Measurements from ENCODE around the gene CUX1. TPM values are rescaled to one million over a fixed set of nuclear protein-coding genes. Genes with fewer than 3 reads are reported as not detected.
"Not testable (repeated sequence)": the region's sequence is repeated elsewhere in the genome, so short reads cannot be mapped to it uniquely, and the experiment has no call there.

CUX1 gene
- total RNA-seq, 1 experiment from 2014 or later = 49.8 TPM

GRCh38 chr7:101784292-101785127 lies 32.9 kb upstream of the CUX1 start:
- no peak overlapping the region for H3K27ac ChIP-seq
- no peaks in the 10 kb centered on the region for H3K4me1 ChIP-seq (replicated peaks)
- DNase-seq (ENCODE audit: low read depth in 1 of 2, low spot score in 2 of 2) = no peak
- H3K27me3 ChIP-seq (replicated peaks) = peaks cover 3% of the 10 kb centered on the region; the same call in 1 of the 2 replicates
- H3K36me3 ChIP-seq = no peaks in the 10 kb centered on the region
- no peaks in the 10 kb centered on the region for H3K9me3 ChIP-seq (replicated peaks)
- no peak overlapping the region for H3K4me3 ChIP-seq

GRCh38 chr7:101787864-101788263 lies 29.6 kb upstream of the CUX1 start:
- Histone ChIP-seq H3K9me3 (replicated peaks) (no peaks in the 10 kb centered on the region), H3K4me3 (no peak overlapping the region), H3K27ac (no peak overlapping the region), H3K4me1 (replicated peaks) (no peaks in the 10 kb centered on the region), H3K27me3 (replicated peaks) (0 out of 2 replicates have a peak, but pooled peaks cover under 1% of the 10 kb centered on the region), H3K36me3 (no peaks in the 10 kb centered on the region)
- DNase-seq (ENCODE audit: low read depth in 1 of 2, low spot score in 2 of 2) = no peak

GRCh38 chr7:101788517-101788916 lies 28.9 kb upstream of the CUX1 start:
- no peaks in the 10 kb centered on the region for H3K4me1 ChIP-seq (replicated peaks)
- no peak overlapping the region for H3K27ac ChIP-seq
- H3K4me3 ChIP-seq = no peak overlapping the region
- H3K9me3 ChIP-seq (replicated peaks) = no peaks in the 10 kb centered on the region
- no peaks in the 10 kb centered on the region for H3K27me3 ChIP-seq (replicated peaks)
- no peak for DNase-seq (ENCODE audit: low read depth in 1 of 2, low spot score in 2 of 2)
- no peaks in the 10 kb centered on the region for H3K36me3 ChIP-seq

- Histone ChIP-seq H3K27ac (no peak overlapping the region), H3K9me3 (replicated peaks) (no peaks in the 10 kb centered on the region), H3K4me1 (replicated peaks) (no peaks in the 10 kb centered on the region), H3K36me3 (no peaks in the 10 kb centered on the region), H3K27me3 (replicated peaks) (no peaks in the 10 kb centered on the region), H3K4me3 (no peak overlapping the region)
- no peak for DNase-seq (ENCODE audit: low read depth in 1 of 2, low spot score in 2 of 2)
Measured at GRCh38 chr7:101790566-101791293, 26.7 kb upstream of the CUX1 start.

GRCh38 chr7:101792051-101792681 lies 25.3 kb upstream of the CUX1 start:
- H3K4me1 ChIP-seq (replicated peaks) = no peaks in the 10 kb centered on the region
- H3K4me3 ChIP-seq = no peak overlapping the region
- no peak overlapping the region for H3K27ac ChIP-seq
- no peaks in the 10 kb centered on the region for H3K36me3 ChIP-seq
- H3K9me3 ChIP-seq (replicated peaks) = no peaks in the 10 kb centered on the region
- no peaks in the 10 kb centered on the region for H3K27me3 ChIP-seq (replicated peaks)
- DNase-seq (ENCODE audit: low read depth in 1 of 2, low spot score in 2 of 2) = no peak

GRCh38 chr7:101792682-101793071 lies 24.7 kb upstream of the CUX1 start:
- not testable (repeated sequence) for H3K9me3 ChIP-seq (replicated peaks); H3K27ac ChIP-seq; H3K4me1 ChIP-seq (replicated peaks); H3K27me3 ChIP-seq (replicated peaks); H3K4me3 ChIP-seq; DNase-seq (ENCODE audit: low read depth in 1 of 2, low spot score in 2 of 2); H3K36me3 ChIP-seq

GRCh38 chr7:101795461-101795860 lies 22.0 kb upstream of the CUX1 start:
- Histone ChIP-seq H3K4me1 (replicated peaks) (no peaks in the 10 kb centered on the region), H3K27ac (no peak overlapping the region), H3K36me3 (no peaks in the 10 kb centered on the region), H3K9me3 (replicated peaks) (no peaks in the 10 kb centered on the region), H3K4me3 (no peak overlapping the region), H3K27me3 (replicated peaks) (peaks cover 8% of the 10 kb centered on the region)
- DNase-seq (ENCODE audit: low read depth in 1 of 2, low spot score in 2 of 2) = no peak

GRCh38 chr7:101798173-101798572 lies 19.3 kb upstream of the CUX1 start:
- H3K4me1 ChIP-seq (replicated peaks); H3K9me3 ChIP-seq (replicated peaks); DNase-seq (ENCODE audit: low read depth in 1 of 2, low spot score in 2 of 2); H3K36me3 ChIP-seq; H3K4me3 ChIP-seq; H3K27ac ChIP-seq: not testable (repeated sequence)
- H3K27me3 ChIP-seq (replicated peaks) = peaks cover 11% of the 10 kb centered on the region

- Histone ChIP-seq H3K27me3 (replicated peaks) (peaks cover 35% of the 10 kb centered on the region), H3K9me3 (replicated peaks) (no peaks in the 10 kb centered on the region), H3K27ac (no peak overlapping the region), H3K36me3 (no peaks in the 10 kb centered on the region), H3K4me3 (no peak overlapping the region), H3K4me1 (replicated peaks) (no peaks in the 10 kb centered on the region)
- DNase-seq (ENCODE audit: low read depth in 1 of 2, low spot score in 2 of 2) = no peak
Measured at GRCh38 chr7:101803203-101804087, 14.0 kb upstream of the CUX1 start.

- no peak overlapping the region for H3K27ac ChIP-seq
- H3K4me3 ChIP-seq = no peak overlapping the region
- DNase-seq (ENCODE audit: low read depth in 1 of 2, low spot score in 2 of 2) = no peak
- H3K36me3 ChIP-seq = no peaks in the 10 kb centered on the region
- H3K4me1 ChIP-seq (replicated peaks) = no peaks in the 10 kb centered on the region; the same call in 1 of the 2 replicates
- H3K27me3 ChIP-seq (replicated peaks) = peaks cover 35% of the 10 kb centered on the region
- H3K9me3 ChIP-seq (replicated peaks) = no peaks in the 10 kb centered on the region
Measured at GRCh38 chr7:101804088-101804963, 13.1 kb upstream of the CUX1 start.

- H3K27me3 ChIP-seq (replicated peaks) = peaks cover 32% of the 10 kb centered on the region
- no peak overlapping the region for H3K27ac ChIP-seq
- H3K4me1 ChIP-seq (replicated peaks) = no peaks in the 10 kb centered on the region; the same call in 1 of the 2 replicates
- H3K4me3 ChIP-seq = no peak overlapping the region
- H3K36me3 ChIP-seq = no peaks in the 10 kb centered on the region
- no peak for DNase-seq (ENCODE audit: low read depth in 1 of 2, low spot score in 2 of 2)
- H3K9me3 ChIP-seq (replicated peaks) = no peaks in the 10 kb centered on the region
Measured at GRCh38 chr7:101804967-101805366, 12.5 kb upstream of the CUX1 start.

GRCh38 chr7:101812595-101812994 lies 4.8 kb upstream of the CUX1 start:
- H3K36me3 ChIP-seq = peaks cover 5% of the 10 kb centered on the region; the same call in 1 of the 2 replicates
- H3K27me3 ChIP-seq (replicated peaks) = 0 out of 2 replicates have a peak, but pooled peaks cover 4% of the 10 kb centered on the region
- DNase-seq (ENCODE audit: low read depth in 1 of 2, low spot score in 2 of 2) = no peak
- no peak overlapping the region for H3K4me3 ChIP-seq
- H3K27ac ChIP-seq = no peak overlapping the region
- peaks cover 22% of the 10 kb centered on the region for H3K4me1 ChIP-seq (replicated peaks)
- no peaks in the 10 kb centered on the region for H3K9me3 ChIP-seq (replicated peaks)

Data from SJSA1 (cell line).